ENCODE measurements around the gene HK1. TPM values are rescaled to one million over a fixed set of nuclear protein-coding genes. Genes with fewer than 3 reads are reported as not detected.
"Not testable (repeated sequence)": the region's sequence is repeated elsewhere in the genome, so short reads cannot be mapped to it uniquely, and the experiment has no call there.

Gene HK1
- total RNA-seq, 4 donors from 2014 or later, result 17.9 to 77.6 (median 43.6) TPM

- Histone ChIP-seq H3K4me3 (no peak overlapping the region), H3K4me1 (no peaks in the 10 kb centered on the region), H3K27ac (peak overlapping the region; percentile 46 to 72), H3K9me3 (no peaks in the 10 kb centered on the region), H3K36me3 (no peaks in the 10 kb centered on the region), H3K27me3 (no peaks in the 10 kb centered on the region)
- no peak for DNase-seq
- intact Hi-C loops (cut with DNase I; ENCODE audit: low total_unique reads), result no loop called here
- no peak for TF ChIP-seq POLR2A (IDR thresholded peaks at IDR 0.05)
- TF ChIP-seq CTCF (IDR thresholded peaks at IDR 0.05), result no peak
These were observed 167.9 kb downstream of the HK1 start for GRCh38 chr10:69446229-69446628.

GRCh38 chr10:69446650-69447151 is 168.4 kb downstream of the HK1 start:
- TF ChIP-seq POLR2A (IDR thresholded peaks at IDR 0.05) (no peak), CTCF (IDR thresholded peaks at IDR 0.05) (no peak)
- Histone ChIP-seq H3K4me3 (no peak overlapping the region), H3K36me3 (no peaks in the 10 kb centered on the region), H3K9me3 (no peaks in the 10 kb centered on the region), H3K27me3 (no peaks in the 10 kb centered on the region), H3K27ac (peak overlapping the region; percentile 46 to 72), H3K4me1 (no peaks in the 10 kb centered on the region)
- intact Hi-C loops (cut with DNase I; ENCODE audit: low total_unique reads), result no loop called here
- no peak for DNase-seq

- no peaks in the 10 kb centered on the region for H3K9me3 ChIP-seq
- intact Hi-C loops (cut with DNase I; ENCODE audit: low total_unique reads), result no loop called here
- H3K36me3 ChIP-seq, result no peaks in the 10 kb centered on the region
- peak overlapping the region; percentile 61 to 74 for H3K27ac ChIP-seq
- no peak overlapping the region for H3K4me3 ChIP-seq
- H3K27me3 ChIP-seq, result no peaks in the 10 kb centered on the region
- no peaks in the 10 kb centered on the region for H3K4me1 ChIP-seq
- TF ChIP-seq CTCF (IDR thresholded peaks at IDR 0.05) (peak; percentile 35 to 54 (median 41)), POLR2A (IDR thresholded peaks at IDR 0.05) (no peak)
- peak in 1 of 2 donors; percentile 55 for DNase-seq
These were observed 171.5 kb downstream of the HK1 start for GRCh38 chr10:69449841-69450240.

- peak overlapping the region; percentile 61 to 74 for H3K27ac ChIP-seq
- H3K27me3 ChIP-seq; intact Hi-C loops (cut with DNase I; ENCODE audit: low total_unique reads); H3K4me1 ChIP-seq; DNase-seq; H3K36me3 ChIP-seq; H3K4me3 ChIP-seq; H3K9me3 ChIP-seq: not testable (repeated sequence)
These were observed 172.1 kb downstream of the HK1 start for GRCh38 chr10:69450395-69450794.

GRCh38 chr10:69451209-69451783 is 173.0 kb downstream of the HK1 start, which contains the start of gene TSPAN15:
TSS of gene TSPAN15 (plus strand) at chr10:69451465. CDS start at chr10:69451595, 130 bp downstream.
- Histone ChIP-seq H3K36me3 (no peaks in the 10 kb centered on the region), H3K4me3 (peak within 1 kb of the TSS; percentile 55 to 57), H3K27me3 (no peaks in the 10 kb centered on the region), H3K9me3 (no peaks in the 10 kb centered on the region), H3K4me1 (no peaks in the 10 kb centered on the region), H3K27ac (peak within 1 kb of the TSS; percentile 61 to 74)
- peak; percentile 83 to 86 for DNase-seq
- intact Hi-C loops (cut with DNase I; ENCODE audit: low total_unique reads), result no loop called here
- peak; percentile 68 to 69 for TF ChIP-seq POLR2A (IDR thresholded peaks at IDR 0.05)
- peak in 1 of 4 experiments; percentile 5 for TF ChIP-seq CTCF (IDR thresholded peaks at IDR 0.05)

Other genes with a start within 250 kb of the HK1 start
- gene SRGN, start 190.4 kb upstream of the HK1 start, total RNA-seq, result 100 to 1,000 TPM in 2 of 4 donors, 10 to 100 TPM in 2; 36.9 to 281 (median 120) TPM
- 10 to 100 TPM; 22.0 to 67.2 (median 52.1) TPM for gene VPS26A, start 154.3 kb upstream of the HK1 start, total RNA-seq
- 10 to 100 TPM; 18.5 to 35.0 (median 30.6) TPM for gene SUPV3L1, start 98.3 kb upstream of the HK1 start, total RNA-seq
- gene HKDC1, start 58.2 kb upstream of the HK1 start, total RNA-seq, result 1 to 10 TPM in 1 of 4 donors, under 1 TPM in 1, not detected in 2; 0.27 to 4.0 TPM
- 10 to 100 TPM in 2 of 4 donors, 1 to 10 TPM in 1, under 1 TPM in 1; 0.28 to 35.0 (median 13.8) TPM for gene TACR2, start 138.4 kb downstream of the HK1 start, total RNA-seq
- 10 to 100 TPM; 17.2 to 58.1 (median 24.4) TPM for gene TSPAN15, start 173.0 kb downstream of the HK1 start, total RNA-seq

Data from uterus (tissue), 4 donors.